Amniotic epithelial cell (primary cell): ENCODE data around the gene DDX47.
"Not testable (repeated sequence)": the region's sequence is repeated elsewhere in the genome, so short reads cannot be mapped to it uniquely, and the experiment has no call there.

Experiments
- DNase-seq: peaks from one replicate; pipeline ENCODE4 v3.0.0-alpha.2; 2010; ENCODE audit warnings: low read depth

The DDX47 gene

GRCh38 chr12:12820376-12820775, 7.2 kb downstream of the DDX47 start:
- not testable (repeated sequence) for DNase-seq

GRCh38 chr12:12821975-12822374, 8.8 kb downstream of the DDX47 start:
- no peak for DNase-seq

GRCh38 chr12:12822886-12823285, 9.7 kb downstream of the DDX47 start:
- DNase-seq: peak; percentile 83

- DNase-seq: peak; percentile 94
Measured at GRCh38 chr12:12823300-12823699, 10.2 kb downstream of the DDX47 start.

- peak; percentile 39 for DNase-seq
Measured at GRCh38 chr12:12823811-12824210, 10.7 kb downstream of the DDX47 start.

- DNase-seq: peak; percentile 67
Measured at GRCh38 chr12:12835378-12836146, 22.4 kb downstream of the DDX47 start.

- DNase-seq: no peak
Measured at GRCh38 chr12:12836571-12836970, 23.4 kb downstream of the DDX47 start.

- peak; percentile 74 for DNase-seq
Measured at GRCh38 chr12:12837025-12837812, 24.1 kb downstream of the DDX47 start.

- DNase-seq: no peak
Measured at GRCh38 chr12:12837813-12838153, 24.6 kb downstream of the DDX47 start.

- no peak for DNase-seq
Measured at GRCh38 chr12:12839003-12839395, 25.9 kb downstream of the DDX47 start.

GRCh38 chr12:12839439-12839838, 26.3 kb downstream of the DDX47 start:
- DNase-seq: not testable (repeated sequence)

- DNase-seq: peak; percentile 66
Measured at GRCh38 chr12:12839873-12840579, 26.9 kb downstream of the DDX47 start.

GRCh38 chr12:12840580-12840899, 27.4 kb downstream of the DDX47 start:
- no peak for DNase-seq

GRCh38 chr12:12841428-12841827, 28.3 kb downstream of the DDX47 start:
- DNase-seq: not testable (repeated sequence)

- no peak for DNase-seq
Measured at GRCh38 chr12:12845794-12846243, 32.7 kb downstream of the DDX47 start.

GRCh38 chr12:12846780-12847179, 33.6 kb downstream of the DDX47 start:
- not testable (repeated sequence) for DNase-seq

- no peak for DNase-seq
Measured at GRCh38 chr12:12853435-12853834, 40.3 kb downstream of the DDX47 start.

GRCh38 chr12:12859690-12860089, 46.5 kb downstream of the DDX47 start:
- peak; percentile 44 for DNase-seq

- no peak for DNase-seq
Measured at GRCh38 chr12:12864243-12864642, 51.1 kb downstream of the DDX47 start.

- no peak for DNase-seq
Measured at GRCh38 chr12:12868477-12869235, 55.5 kb downstream of the DDX47 start.

GRCh38 chr12:12870465-12870864, 57.3 kb downstream of the DDX47 start:
- peak; percentile 98 for DNase-seq

- DNase-seq: no peak
Measured at GRCh38 chr12:12871587-12872138, 58.5 kb downstream of the DDX47 start.
